Karpas-422 (cell line): ENCODE data around the gene RELL1. TPM values are rescaled to one million over a fixed set of nuclear protein-coding genes. Genes with fewer than 3 reads are reported as not detected.

Experiments
- DNase-seq: peaks from one replicate; pipeline ENCODE4 v3.0.0-alpha.2; 2015
- H2AFZ ChIP-seq: fragments of 200-600 bp; sonication (generic); 2 replicates; pipeline ENCODE4 v1.6.1; 2014; ENCODE audit warnings: antibody characterized with exemption, low read length, mixed read lengths
- H3K27ac ChIP-seq: fragments of 200-600 bp; sonication (generic); 2 replicates; pipeline ENCODE4 v1.5.1; 2014; ENCODE audit warnings: mild to moderate bottlenecking, low read length, moderate library complexity
- H3K27me3 ChIP-seq: fragments of 200-600 bp; sonication (generic); 2 replicates; pipeline ENCODE4 v1.6.1; 2014; ENCODE audit warnings: low read length, mixed read lengths
- H3K36me3 ChIP-seq: fragments of 200-600 bp; sonication (generic); 2 replicates; pipeline ENCODE4 v1.6.1; 2014; ENCODE audit warnings: low read length, mixed read lengths; ENCODE audit not compliant: insufficient read depth
- H3K4me1 ChIP-seq: fragments of 200-600 bp; sonication (generic); 2 replicates; pipeline ENCODE4 v1.6.1; 2014; ENCODE audit warnings: mild to moderate bottlenecking, low read length, mixed read lengths
- H3K4me2 ChIP-seq: fragments of 200-600 bp; sonication (generic); 2 replicates; pipeline ENCODE4 v1.6.1; 2014; ENCODE audit warnings: low read length, low read depth, mild to moderate bottlenecking; ENCODE audit not compliant: poor library complexity, severe bottlenecking
- H3K4me3 ChIP-seq: fragments of 200-600 bp; sonication (generic); 2 replicates; pipeline ENCODE4 v1.5.1; 2014; ENCODE audit warnings: mild to moderate bottlenecking, antibody characterized with exemption, low read length, mixed read lengths
- H3K79me2 ChIP-seq: fragments of 200-600 bp; sonication (generic); 2 replicates; pipeline ENCODE4 v1.6.1; 2014; ENCODE audit warnings: mild to moderate bottlenecking, low read length, mixed read lengths
- H3K9ac ChIP-seq: fragments of 200-600 bp; sonication (generic); 2 replicates; pipeline ENCODE4 v1.6.0; 2014; ENCODE audit warnings: low read length
- H3K9me2 ChIP-seq: fragments of 200-600 bp; sonication (generic), shearing (Covaris generic); replicated peaks from 2 replicates; pipeline ENCODE4 v1.6.0; 2014; ENCODE audit warnings: mild to moderate bottlenecking, low read length, moderate library complexity; ENCODE audit not compliant: insufficient read depth
- H3K9me3 ChIP-seq: fragments of 300-700, 200-600 bp; sonication (generic); 2 replicates; pipeline ENCODE4 v1.6.1; 2014; ENCODE audit warnings: low read length, mixed read lengths
- H4K20me1 ChIP-seq: fragments of 200-600 bp; sonication (generic); 2 replicates; pipeline ENCODE4 v1.6.1; 2014; ENCODE audit warnings: mild to moderate bottlenecking, antibody characterized with exemption, low read length, low read depth; ENCODE audit not compliant: insufficient read depth
- total RNA-seq: library from RNA; depleted of rRNA; stranded (reverse); fragments of >200 nt; shearing (Covaris generic); gene quantifications from 2 replicates; pipeline ENCODE4 v1.2.3, GENCODE V29; 2014; ENCODE audit warnings: low replicate concordance

RELL1 gene
- total RNA-seq, 1 experiment from 2014 or later: 0.60 TPM

GRCh38 chr4:37588150-37588549 lies 98.0 kb downstream of the RELL1 start:
- no peaks in the 10 kb centered on the region for H3K4me1 ChIP-seq
- H3K4me3 ChIP-seq: no peak overlapping the region
- no peak for DNase-seq
- no peaks in the 10 kb centered on the region for H3K9me3 ChIP-seq
- H3K27ac ChIP-seq: no peak overlapping the region
- no peaks in the 10 kb centered on the region for H3K9me2 ChIP-seq
- H3K36me3 ChIP-seq: no peaks in the 10 kb centered on the region
- H3K27me3 ChIP-seq: no peaks in the 10 kb centered on the region
- no peak overlapping the region for H3K4me2 ChIP-seq
- no peak overlapping the region for H3K9ac ChIP-seq
- H2AFZ ChIP-seq: no peak overlapping the region
- H4K20me1 ChIP-seq: no peaks in the 10 kb centered on the region
- no peaks in the 10 kb centered on the region for H3K79me2 ChIP-seq

GRCh38 chr4:37586194-37586593 lies 100.0 kb downstream of the RELL1 start:
- DNase-seq: no peak
- no peaks in the 10 kb centered on the region for H3K27me3 ChIP-seq
- no peaks in the 10 kb centered on the region for H4K20me1 ChIP-seq
- H3K27ac ChIP-seq: no peak overlapping the region
- H3K4me1 ChIP-seq: no peaks in the 10 kb centered on the region
- H3K4me2 ChIP-seq: no peak overlapping the region
- no peaks in the 10 kb centered on the region for H3K9me3 ChIP-seq
- H3K36me3 ChIP-seq: no peaks in the 10 kb centered on the region
- H2AFZ ChIP-seq: no peak overlapping the region
- H3K9ac ChIP-seq: no peak overlapping the region
- H3K79me2 ChIP-seq: no peaks in the 10 kb centered on the region
- H3K9me2 ChIP-seq: no peaks in the 10 kb centered on the region
- no peak overlapping the region for H3K4me3 ChIP-seq

- Histone ChIP-seq H3K36me3 (no peaks in the 10 kb centered on the region), H4K20me1 (no peaks in the 10 kb centered on the region), H3K9ac (no peak overlapping the region), H3K9me2 (no peaks in the 10 kb centered on the region), H3K27me3 (no peaks in the 10 kb centered on the region; the same call in 1 of the 2 replicates), H2AFZ (no peak overlapping the region), H3K27ac (no peak overlapping the region), H3K9me3 (no peaks in the 10 kb centered on the region; the same call in 1 of the 2 replicates), H3K4me2 (no peak overlapping the region), H3K4me3 (no peak overlapping the region), H3K4me1 (no peaks in the 10 kb centered on the region), H3K79me2 (no peaks in the 10 kb centered on the region)
- no peak for DNase-seq
These were observed 101.6 kb downstream of the RELL1 start for GRCh38 chr4:37584493-37585060.

- Histone ChIP-seq H2AFZ (no peak overlapping the region), H3K4me2 (no peak overlapping the region), H3K4me1 (no peaks in the 10 kb centered on the region), H3K79me2 (no peaks in the 10 kb centered on the region), H3K27ac (no peak overlapping the region), H3K9me2 (no peaks in the 10 kb centered on the region), H4K20me1 (no peaks in the 10 kb centered on the region), H3K27me3 (no peaks in the 10 kb centered on the region; the same call in 1 of the 2 replicates), H3K9ac (no peak overlapping the region), H3K36me3 (no peaks in the 10 kb centered on the region), H3K9me3 (no peaks in the 10 kb centered on the region; the same call in 1 of the 2 replicates), H3K4me3 (no peak overlapping the region)
- no peak for DNase-seq
These were observed 102.1 kb downstream of the RELL1 start for GRCh38 chr4:37584071-37584470.

- no peak for DNase-seq
- no peak overlapping the region for H3K4me3 ChIP-seq
- H3K9me2 ChIP-seq: no peaks in the 10 kb centered on the region
- H3K36me3 ChIP-seq: no peaks in the 10 kb centered on the region
- no peaks in the 10 kb centered on the region for H3K4me1 ChIP-seq
- no peaks in the 10 kb centered on the region for H4K20me1 ChIP-seq
- no peaks in the 10 kb centered on the region for H3K9me3 ChIP-seq
- H3K79me2 ChIP-seq: no peaks in the 10 kb centered on the region
- no peak overlapping the region for H3K27ac ChIP-seq
- H2AFZ ChIP-seq: no peak overlapping the region
- H3K27me3 ChIP-seq: no peaks in the 10 kb centered on the region
- H3K9ac ChIP-seq: no peak overlapping the region
- no peak overlapping the region for H3K4me2 ChIP-seq
These were observed 112.6 kb downstream of the RELL1 start for GRCh38 chr4:37573566-37573965.

GRCh38 chr4:37568489-37568888 lies 117.7 kb downstream of the RELL1 start:
- no peaks in the 10 kb centered on the region for H3K9me3 ChIP-seq
- no peaks in the 10 kb centered on the region for H3K79me2 ChIP-seq
- H2AFZ ChIP-seq: no peak overlapping the region
- no peak overlapping the region for H3K4me2 ChIP-seq
- no peaks in the 10 kb centered on the region for H3K4me1 ChIP-seq
- H3K9me2 ChIP-seq: no peaks in the 10 kb centered on the region
- H3K27me3 ChIP-seq: no peaks in the 10 kb centered on the region
- H3K9ac ChIP-seq: no peak overlapping the region
- no peaks in the 10 kb centered on the region for H4K20me1 ChIP-seq
- DNase-seq: no peak
- no peaks in the 10 kb centered on the region for H3K36me3 ChIP-seq
- H3K4me3 ChIP-seq: no peak overlapping the region
- H3K27ac ChIP-seq: no peak overlapping the region

GRCh38 chr4:37567836-37568235 lies 118.3 kb downstream of the RELL1 start:
- H3K36me3 ChIP-seq: no peaks in the 10 kb centered on the region
- no peaks in the 10 kb centered on the region for H4K20me1 ChIP-seq
- no peaks in the 10 kb centered on the region for H3K27me3 ChIP-seq
- H3K4me1 ChIP-seq: no peaks in the 10 kb centered on the region
- H3K79me2 ChIP-seq: no peaks in the 10 kb centered on the region
- no peak overlapping the region for H3K4me3 ChIP-seq
- H3K4me2 ChIP-seq: no peak overlapping the region
- H2AFZ ChIP-seq: no peak overlapping the region
- H3K27ac ChIP-seq: no peak overlapping the region
- DNase-seq: no peak
- H3K9me3 ChIP-seq: no peaks in the 10 kb centered on the region
- H3K9me2 ChIP-seq: no peaks in the 10 kb centered on the region
- no peak overlapping the region for H3K9ac ChIP-seq

GRCh38 chr4:37562592-37562991 lies 123.6 kb downstream of the RELL1 start:
- no peak overlapping the region for H3K4me3 ChIP-seq
- no peak overlapping the region for H2AFZ ChIP-seq
- no peak overlapping the region for H3K4me2 ChIP-seq
- no peaks in the 10 kb centered on the region for H3K27me3 ChIP-seq
- H3K27ac ChIP-seq: no peak overlapping the region
- H4K20me1 ChIP-seq: no peaks in the 10 kb centered on the region
- DNase-seq: no peak
- no peaks in the 10 kb centered on the region for H3K36me3 ChIP-seq
- H3K9me2 ChIP-seq: no peaks in the 10 kb centered on the region
- no peaks in the 10 kb centered on the region for H3K79me2 ChIP-seq
- H3K9ac ChIP-seq: no peak overlapping the region
- H3K9me3 ChIP-seq: no peaks in the 10 kb centered on the region
- H3K4me1 ChIP-seq: no peaks in the 10 kb centered on the region

GRCh38 chr4:37561803-37562207 lies 124.4 kb downstream of the RELL1 start:
- Histone ChIP-seq H3K79me2 (no peaks in the 10 kb centered on the region), H4K20me1 (no peaks in the 10 kb centered on the region), H3K27ac (no peak overlapping the region), H3K36me3 (no peaks in the 10 kb centered on the region), H3K4me2 (no peak overlapping the region), H3K4me1 (no peaks in the 10 kb centered on the region), H2AFZ (no peak overlapping the region), H3K9ac (no peak overlapping the region), H3K4me3 (no peak overlapping the region), H3K9me3 (no peaks in the 10 kb centered on the region), H3K27me3 (no peaks in the 10 kb centered on the region), H3K9me2 (no peaks in the 10 kb centered on the region)
- no peak for DNase-seq
